22Rv1 (cell line): ENCODE measurements around the gene VENTX.

Experiments
- CTCF ChIP-seq: fragments of 450-650 bp; IDR thresholded peaks from 2 replicates; pipeline ENCODE4 v1.5.1; 2017; ENCODE audit warnings: mild to moderate bottlenecking
- ZFX ChIP-seq: fragments of 450-650 bp; IDR thresholded peaks from 2 replicates; pipeline ENCODE4 v1.6.1; 2017; ENCODE audit warnings: antibody characterized with exemption, borderline replicate concordance

GRCh38 chr10:133258818-133259601 is 21.4 kb downstream of the VENTX start:
- TF ChIP-seq CTCF (no peak), ZFX (no peak)
